Ecto neural progenitor cell (in vitro differentiated cells): Measurements from ENCODE around the gene ZNF23.

Experiments used
- DNase-seq: peaks from one replicate; pipeline ENCODE4 v3.0.0-alpha.2; 2018; ENCODE audit warnings: low spot score

ZNF23 gene

DNA sequence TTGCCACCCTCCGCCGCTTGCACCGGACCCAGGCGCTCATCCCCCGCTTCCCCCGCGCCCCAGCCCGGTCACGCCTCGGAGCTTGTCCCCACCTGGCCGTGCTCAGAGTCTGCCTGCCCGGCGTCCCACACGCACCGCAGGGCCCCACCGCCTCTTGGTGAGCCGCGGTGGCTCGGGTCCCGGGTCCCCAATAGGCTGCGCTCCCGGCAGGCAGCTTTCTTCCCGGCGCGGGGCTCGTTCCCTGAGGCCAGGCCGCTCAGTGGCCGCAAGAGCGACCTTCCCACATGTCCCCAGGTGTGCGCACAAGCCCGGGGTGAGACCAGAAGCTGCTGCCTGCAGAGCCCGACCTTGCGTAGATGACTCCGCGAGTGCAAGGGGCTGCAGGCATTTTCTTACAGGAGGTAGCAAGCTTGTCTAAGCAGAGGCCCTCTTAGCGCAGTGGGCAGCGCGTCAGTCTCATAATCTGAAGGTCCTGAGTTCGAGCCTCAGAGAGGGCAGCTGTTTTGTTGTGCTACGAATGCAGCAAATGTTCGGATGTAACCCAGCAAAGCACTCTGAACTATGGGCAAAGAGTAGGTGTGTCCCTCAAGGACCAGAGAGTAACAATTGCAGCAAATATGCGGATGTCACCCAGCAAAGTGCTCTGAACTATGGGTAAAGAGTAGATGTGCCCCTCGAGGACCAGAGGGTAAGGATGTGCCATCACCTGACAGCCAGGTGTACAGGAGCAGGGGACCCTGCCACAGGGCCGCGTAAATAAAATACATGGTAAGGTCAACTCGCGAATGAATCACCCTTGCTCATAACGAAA, 35.8 kb downstream of the ZNF23 start:
- DNase-seq, result peak; percentile 95

DNA sequence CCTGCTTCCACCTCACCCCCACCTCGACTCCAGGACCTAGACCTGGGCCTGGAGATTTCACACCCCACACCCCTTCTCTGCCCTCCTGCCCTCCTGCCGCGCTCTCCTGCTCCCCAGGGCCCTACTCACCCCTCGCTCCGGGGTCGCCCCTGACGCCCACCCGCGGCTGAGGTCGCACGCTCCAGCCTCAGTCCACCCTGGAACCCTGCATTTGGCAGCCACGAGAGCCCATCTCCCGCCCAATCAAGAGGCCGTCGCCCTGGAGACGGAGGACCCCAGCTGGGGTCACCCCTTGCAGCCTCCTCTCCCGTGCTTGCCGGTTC, 36.3 kb downstream of the ZNF23 start:
- DNase-seq, result no peak

DNA sequence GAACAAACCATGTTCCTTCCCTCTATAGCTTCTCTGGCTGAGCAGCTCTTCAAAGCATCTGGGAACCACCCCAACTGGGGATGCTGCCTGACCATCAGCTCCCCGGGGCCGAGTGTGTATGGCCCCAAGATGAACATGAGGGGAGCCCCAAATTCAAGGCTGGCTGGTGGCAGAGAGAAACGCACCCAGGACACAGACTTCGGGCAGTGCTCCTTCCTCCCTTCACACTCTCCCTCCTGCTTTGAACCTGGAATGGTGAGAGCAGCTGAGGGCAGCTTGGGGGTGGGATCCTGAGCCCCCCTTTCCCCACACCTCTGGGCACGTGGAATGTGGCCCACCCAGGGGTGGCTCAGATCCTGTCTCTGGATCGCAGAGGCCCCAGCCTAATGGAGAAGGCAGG, 37.4 kb downstream of the ZNF23 start:
- no peak for DNase-seq

DNA sequence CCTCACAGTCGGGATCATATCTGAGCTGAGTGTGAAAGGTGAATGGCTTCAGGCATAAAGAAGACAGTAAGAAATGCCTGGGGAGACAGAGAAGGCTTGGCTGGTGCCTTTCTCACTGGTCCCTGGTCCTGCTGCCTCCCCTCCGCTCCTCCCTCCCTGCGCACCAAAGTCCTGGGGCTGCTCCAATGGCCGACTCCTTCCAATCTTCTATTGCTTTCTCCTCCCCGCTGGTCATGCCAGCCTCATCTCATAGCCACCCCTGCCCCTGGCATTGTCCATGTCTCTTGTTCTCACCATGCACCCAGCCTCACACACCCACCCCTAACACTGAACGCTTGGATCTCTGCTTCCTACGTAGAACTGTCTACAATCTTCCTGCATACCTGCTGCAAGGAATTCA, 38.2 kb downstream of the ZNF23 start:
- DNase-seq, result no peak

DNA sequence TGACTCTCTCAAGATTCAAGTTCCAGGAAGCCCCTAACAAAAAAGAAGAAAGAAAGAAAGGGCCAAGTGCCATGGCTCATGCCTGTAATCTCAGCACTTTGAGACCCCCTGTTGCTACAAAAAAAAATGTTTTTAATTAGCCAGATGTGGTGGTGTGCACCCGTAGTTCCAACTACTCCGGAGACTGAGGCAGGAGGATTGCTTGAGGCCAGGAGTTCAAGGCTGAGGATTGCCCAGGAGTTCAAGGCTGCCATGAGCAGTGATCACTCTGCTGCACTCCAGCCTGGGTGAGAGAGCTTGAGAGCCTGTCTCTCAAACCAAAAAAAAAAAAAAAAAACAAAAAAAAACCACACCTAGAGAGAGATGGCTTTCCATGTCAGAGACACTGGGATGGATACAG, 39.0 kb downstream of the ZNF23 start:
- no peak for DNase-seq

DNA sequence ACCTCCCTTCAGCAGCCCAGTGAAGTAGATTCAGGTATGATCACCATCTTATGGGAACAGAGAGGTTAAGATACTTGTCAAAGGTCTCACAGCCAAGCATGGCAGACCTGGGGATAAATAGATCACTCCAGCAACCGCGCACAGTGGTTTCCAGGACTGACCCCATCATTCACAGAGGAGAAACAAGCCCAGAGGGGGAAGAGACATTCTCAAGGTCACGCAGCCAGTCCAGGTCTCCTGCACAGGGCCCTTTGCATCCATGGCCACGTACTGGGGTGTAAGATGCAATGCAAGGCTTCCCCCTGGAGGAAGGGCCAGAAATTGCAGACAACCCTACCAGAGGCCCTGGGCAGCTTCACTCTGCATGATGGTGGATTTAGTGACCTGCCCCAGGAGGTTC, 40.1 kb downstream of the ZNF23 start:
- DNase-seq, result no peak

DNA sequence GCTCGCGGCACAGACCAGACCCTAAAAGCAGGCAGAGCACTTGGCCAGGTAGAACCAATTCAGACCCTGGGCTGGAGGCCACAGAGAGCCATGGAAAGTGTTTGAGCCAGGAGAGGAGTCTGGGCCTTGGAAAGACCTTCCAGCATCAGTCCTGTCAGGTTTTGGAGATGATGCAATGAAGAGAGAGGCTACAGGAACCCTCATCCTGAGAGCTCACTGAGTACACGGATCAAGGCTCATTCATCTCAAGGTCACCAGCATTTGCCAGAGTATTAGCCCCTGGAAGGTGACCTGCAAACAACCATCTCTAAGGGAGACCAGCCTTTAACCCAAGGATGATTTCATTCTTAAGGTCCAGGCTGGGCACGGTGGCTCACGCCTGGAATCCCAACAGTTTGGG, 48.0 kb downstream of the ZNF23 start:
- no peak for DNase-seq

DNA sequence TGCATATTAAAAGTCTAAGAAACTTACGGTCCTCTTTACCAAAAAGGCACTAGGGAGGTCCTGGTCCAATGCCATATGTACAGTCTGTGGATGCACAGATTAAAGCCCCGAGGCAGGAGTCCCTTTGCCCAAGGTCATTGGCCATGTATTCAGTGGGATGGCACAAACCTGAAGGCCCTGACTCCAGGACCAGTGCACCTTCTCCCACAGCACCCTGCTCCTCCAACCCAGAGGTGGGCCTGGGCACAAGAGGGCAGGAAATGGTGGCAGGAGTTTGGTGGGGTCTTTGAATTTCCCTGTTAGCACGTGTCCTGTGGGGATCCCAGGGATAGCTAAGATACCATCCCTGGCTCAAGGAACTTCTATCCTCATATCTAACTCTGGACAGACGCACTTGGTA, 48.7 kb downstream of the ZNF23 start:
- no peak for DNase-seq

DNA sequence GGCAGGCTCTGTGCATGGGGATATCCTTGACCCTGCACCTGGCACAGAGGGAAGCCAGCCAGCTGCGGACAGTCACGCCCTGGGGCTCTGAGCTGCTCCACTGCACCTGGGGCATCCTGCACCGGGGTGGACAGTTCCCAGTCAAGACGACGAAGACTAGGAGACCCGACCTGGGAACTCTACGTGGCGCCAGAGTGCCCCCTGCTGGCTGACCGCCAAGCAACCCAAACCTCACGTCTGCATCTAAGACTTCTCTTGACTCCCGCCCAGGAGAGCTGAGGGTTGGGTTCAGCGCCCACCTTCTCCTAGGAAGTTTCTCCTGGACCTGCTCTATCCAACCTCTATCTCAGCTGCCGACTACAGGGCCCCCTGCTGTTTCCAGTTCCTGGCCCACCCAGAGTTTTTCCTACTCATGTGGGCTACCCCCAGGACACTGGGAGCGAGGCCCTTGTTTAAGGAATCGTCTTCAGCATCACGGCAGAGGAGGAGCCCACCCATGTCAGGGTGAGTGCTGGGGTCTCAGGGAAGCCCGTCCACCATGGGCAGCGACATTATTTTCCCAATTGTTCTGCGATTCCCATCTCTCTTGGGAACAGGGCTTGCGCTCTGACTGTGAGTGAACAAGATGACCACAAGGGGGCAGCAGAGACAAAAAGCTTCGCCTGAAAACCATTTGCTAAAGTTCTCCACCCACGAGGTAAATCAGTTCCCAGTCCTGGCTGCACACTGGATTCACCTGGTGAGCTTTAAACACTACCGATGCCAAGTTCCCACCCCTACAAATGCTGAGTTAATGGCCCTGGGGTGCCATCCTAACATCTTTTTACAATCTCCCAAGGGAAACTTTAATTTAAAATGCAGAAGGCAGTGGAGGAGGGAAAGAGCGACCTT, 49.5 kb downstream of the ZNF23 start:
- DNase-seq, result peak; percentile 84

DNA sequence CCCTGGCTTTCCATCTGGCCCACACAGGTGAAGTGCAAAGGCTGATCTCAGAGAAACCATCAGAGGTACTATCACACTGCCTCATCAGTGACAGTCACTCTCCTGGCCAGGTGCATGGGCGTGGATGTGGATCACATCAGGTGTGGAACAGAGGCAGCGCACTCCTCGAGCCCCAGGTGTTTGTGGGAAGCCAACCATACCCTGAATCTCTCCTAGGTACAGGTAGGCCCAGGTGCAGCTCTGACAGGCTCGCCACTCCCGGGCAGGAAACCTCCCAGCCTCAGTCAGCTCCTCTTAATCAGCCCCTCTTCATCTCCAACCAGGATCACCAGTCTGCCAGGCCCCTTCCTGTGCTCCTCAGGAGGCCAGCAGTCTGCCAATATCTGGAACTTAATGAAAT, 51.9 kb downstream of the ZNF23 start:
- no peak for DNase-seq

DNA sequence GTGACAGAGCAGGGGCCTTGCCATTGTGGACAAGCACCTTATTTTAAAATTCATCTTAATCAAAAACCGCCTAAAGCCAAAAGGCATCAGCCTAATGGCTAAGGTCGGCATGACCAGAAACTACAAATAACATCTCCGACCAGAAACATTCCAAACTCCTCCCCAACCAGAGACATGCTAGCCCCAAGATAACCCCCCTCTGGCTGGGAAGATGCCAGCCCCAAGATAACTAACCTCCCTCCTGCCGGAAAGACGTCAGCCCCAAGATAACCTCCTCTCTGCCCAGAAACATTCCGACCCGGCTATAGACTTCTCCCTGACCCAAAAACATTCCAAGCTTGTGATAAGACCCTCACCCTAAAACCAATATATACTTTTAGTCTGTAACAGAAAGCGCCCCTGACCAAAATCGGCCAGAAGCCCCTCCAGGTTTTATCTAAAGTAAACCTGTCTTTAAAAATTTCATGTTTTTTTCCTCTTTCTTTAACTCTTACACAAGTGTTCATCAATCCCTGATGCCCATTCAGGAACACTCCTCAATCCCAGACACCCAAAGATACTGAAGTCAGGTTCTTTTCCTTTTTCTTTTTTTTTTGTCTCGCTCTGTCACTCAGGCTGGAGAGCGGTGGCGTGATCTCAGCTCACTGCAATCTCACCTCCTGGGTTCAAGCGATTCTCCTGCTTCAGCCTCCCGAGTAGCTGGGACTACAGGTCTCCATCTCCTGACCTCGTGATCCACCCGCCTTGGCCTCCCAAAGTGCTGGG, 52.9 kb downstream of the ZNF23 start:
- DNase-seq, result no peak

DNA sequence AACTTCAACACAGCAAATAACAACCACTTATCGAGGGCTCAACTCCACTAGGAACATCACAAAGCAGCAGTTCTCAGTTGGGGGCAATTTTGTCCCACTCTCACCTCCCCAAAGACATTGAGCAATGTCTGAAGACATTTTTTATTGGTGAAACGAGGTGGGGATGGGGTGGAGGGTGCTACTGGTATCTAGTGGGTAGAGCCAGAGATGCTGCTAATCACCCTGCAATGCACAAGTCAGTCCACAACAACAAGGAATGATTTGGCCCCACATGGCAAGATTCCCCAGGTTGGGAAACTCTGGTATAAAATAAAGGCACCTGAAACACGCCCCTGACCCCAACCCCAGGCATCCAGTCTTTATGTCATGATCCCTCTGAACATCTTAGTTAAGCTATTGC, 53.5 kb downstream of the ZNF23 start:
- DNase-seq, result no peak

DNA sequence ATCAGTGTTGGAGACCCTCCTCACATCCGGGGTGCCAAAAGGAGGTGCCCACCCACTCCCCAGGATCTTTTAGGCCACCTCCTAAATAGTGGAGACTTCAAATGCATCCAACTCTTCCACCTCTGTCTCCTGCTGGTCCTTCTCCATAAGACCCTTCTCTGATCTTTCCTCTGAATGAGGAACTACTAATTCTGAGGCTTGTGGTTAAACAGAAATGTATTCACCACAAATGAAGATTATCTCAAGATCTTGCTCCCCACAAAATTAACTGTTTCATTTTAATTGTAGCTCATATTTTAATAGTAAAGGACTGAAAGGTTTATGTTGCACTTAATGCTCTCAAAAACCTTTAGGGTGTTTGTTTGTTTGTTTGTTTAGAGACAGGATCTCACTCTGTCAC, 54.3 kb downstream of the ZNF23 start:
- no peak for DNase-seq

DNA sequence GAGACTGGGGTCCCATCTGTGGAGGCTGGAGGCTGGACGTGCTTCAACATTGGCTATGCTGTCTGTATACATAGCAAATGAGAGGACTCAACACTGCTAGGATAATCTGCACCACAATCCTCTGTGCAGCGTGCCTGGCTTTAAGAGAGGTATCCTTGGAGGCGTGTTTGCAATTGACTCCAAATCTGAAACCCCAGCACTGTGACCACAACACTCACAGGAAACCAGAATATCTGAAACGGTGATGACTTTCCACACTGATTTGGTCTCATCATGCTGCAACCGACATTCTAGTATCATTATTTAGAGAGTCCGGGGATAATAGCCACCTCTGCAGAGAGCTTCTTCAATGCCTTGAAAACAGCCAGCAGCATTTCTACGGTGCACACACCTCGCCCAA, 55.3 kb downstream of the ZNF23 start:
- no peak for DNase-seq

DNA sequence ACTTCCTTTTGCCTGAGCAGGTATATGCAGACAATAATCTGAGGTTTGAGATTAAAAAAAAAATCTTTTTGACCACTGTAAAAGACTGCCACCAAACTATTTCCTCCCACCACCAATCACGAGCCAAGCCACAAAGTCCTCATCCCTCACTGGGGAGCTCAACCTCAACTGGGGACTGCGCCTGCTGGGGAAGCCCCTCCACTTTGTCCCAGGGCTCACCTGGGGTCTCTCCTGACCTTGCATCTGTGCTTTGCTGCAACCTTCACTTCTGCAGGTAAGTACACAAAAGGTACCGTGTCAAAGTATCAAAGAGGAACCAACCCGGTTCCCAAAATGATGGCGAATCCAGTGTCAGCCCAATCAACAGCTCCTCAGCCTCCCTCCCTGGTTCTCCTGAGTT, 55.7 kb downstream of the ZNF23 start:
- DNase-seq, result no peak

DNA sequence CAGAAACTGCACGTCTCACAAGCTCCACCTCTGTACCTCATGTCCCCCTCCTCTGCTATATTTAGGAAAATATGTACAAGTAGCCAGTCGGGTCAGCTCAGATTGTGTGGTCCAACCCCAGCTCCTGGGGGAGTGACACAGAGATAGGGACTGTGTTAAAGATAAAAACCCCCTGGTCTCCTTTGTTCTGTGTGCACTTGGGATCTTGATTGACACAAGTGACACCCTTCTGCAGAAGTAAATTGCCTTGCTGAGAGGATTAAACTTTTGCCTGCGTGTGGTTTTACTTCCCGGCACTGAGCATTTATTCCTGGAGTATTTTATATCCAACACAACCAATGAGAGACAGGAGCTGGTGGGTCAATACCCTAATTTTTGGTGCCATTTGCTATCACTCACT, 57.7 kb downstream of the ZNF23 start:
- DNase-seq, result no peak

DNA sequence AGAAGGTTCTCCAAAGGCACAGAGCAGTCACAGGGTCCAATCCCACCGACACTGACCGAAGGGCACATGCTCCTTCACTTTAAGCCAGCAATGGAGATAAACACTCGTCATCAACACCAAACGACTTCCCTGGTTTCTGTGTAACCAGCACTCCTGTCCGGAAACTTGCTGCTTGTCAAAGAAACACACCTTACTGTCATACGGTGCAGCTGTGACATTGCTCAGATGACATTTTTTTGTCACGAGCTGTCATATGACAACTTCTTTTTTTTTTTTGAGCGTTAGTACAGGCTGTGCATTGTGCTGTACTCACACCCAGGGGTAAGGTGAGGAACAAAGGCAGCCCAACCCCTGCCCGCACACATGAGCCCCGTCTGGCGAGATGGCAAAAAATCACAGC, 59.4 kb downstream of the ZNF23 start:
- no peak for DNase-seq

DNA sequence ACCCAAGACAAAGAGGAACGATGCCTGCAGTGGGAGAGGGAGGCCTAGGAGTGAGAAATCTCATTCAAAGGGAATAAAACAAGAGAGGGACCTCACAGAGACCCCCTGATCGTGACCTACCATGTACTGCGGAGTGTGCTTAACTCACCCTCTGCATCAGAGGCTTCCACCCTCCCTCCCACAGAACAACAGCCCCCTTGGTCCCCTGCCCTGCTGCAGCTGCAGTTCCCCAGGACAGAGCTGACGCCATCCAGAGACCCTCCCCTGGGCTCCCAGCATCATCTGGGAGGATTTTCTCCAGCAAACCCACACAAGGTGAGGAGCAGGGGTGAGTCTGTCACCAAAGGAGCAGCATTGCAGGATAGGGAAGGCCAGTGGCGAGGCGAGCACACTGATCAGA, 60.0 kb downstream of the ZNF23 start:
- no peak for DNase-seq

DNA sequence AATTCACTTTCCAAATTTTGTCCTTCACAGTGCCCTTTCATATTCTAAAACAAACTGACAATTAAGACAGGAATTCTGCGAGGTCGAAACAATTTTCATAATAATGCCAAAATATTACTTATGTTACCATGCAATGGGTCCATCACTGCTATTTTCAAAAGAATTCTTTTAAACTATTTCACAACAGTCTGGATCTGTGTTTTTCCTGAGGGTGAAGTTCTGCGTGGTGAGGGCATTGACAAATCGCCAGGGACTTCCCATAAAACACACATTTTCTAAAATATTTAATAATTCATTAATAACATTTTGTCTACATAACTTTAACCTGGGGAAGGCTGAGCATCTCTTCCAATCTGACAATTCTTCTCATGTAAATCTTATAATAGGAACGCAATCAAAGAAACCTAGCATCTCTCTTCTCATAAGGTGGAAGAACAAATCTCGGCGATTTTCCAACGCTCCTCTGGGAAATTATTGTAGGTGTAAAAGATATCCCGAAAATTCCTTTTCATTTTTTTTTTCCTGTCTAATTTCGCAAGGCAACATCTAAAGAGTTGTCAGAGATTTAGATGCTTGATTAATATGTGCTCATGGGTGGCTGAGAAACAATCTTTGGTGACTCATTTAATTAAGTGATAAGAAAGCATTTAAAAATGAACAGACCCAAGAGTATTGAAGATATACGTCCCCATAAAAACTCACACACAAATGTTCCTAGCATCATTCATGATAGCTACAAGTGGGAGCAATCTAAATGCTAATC, 62.1 kb downstream of the ZNF23 start:
- no peak for DNase-seq
